GM23338 (cell line): ENCODE results near the gene SLC2A14. TPM values are rescaled to one million over a fixed set of nuclear protein-coding genes. Genes with fewer than 3 reads are reported as not detected.

Source experiments
- ATAC-seq: fragments of 200-7000 bp; cut with Tn5 transposase; 3 replicates; pipeline ENCODE4 v1.9.1; 2020
- DNase-seq: peaks from one replicate; pipeline ENCODE4 v3.0.0-alpha.2; 2015; ENCODE audit warnings: low spot score
- H2AFZ ChIP-seq: fragments of 200-600 bp; sonication (generic); 2 replicates; pipeline ENCODE4 v1.8.0; 2016; ENCODE audit warnings: antibody characterized with exemption, mild to moderate bottlenecking, moderate library complexity
- H3F3A ChIP-seq: fragments of 200-600 bp; sonication (generic); replicated peaks from 2 replicates; pipeline ENCODE4 v1.8.0; 2017; ENCODE audit warnings: antibody characterized with exemption, mixed run types, low read depth
- H3K27ac ChIP-seq: fragments of 200-600 bp; sonication (generic); 2 replicates; pipeline ENCODE4 v1.6.1; 2016; ENCODE audit warnings: low read depth
- H3K27me3 ChIP-seq: fragments of 200-600 bp; sonication (generic); 2 replicates; pipeline ENCODE4 v1.8.0; 2016; ENCODE audit warnings: mild to moderate bottlenecking, mixed run types, moderate library complexity; ENCODE audit not compliant: insufficient read depth
- H3K36me3 ChIP-seq: fragments of 200-600 bp; sonication (generic); 2 replicates; pipeline ENCODE4 v1.8.0; 2016; ENCODE audit warnings: mild to moderate bottlenecking; ENCODE audit not compliant: insufficient read depth
- H3K4me1 ChIP-seq: fragments of 200-600 bp; sonication (generic); 2 replicates; pipeline ENCODE4 v1.8.0; 2016; ENCODE audit warnings: mild to moderate bottlenecking, moderate library complexity; ENCODE audit not compliant: insufficient read depth
- H3K4me2 ChIP-seq: fragments of 200-600 bp; sonication (generic); 2 replicates; pipeline ENCODE4 v1.7.1; 2017; ENCODE audit warnings: mixed run types
- H3K4me3 ChIP-seq: fragments of 200-600 bp; sonication (generic); 2 replicates; pipeline ENCODE4 v1.6.1; 2016; ENCODE audit warnings: mixed run types
- H3K79me2 ChIP-seq: fragments of 200-600 bp; sonication (generic); replicated peaks from 2 replicates; pipeline ENCODE4 v1.8.0; 2017; ENCODE audit warnings: mild to moderate bottlenecking; ENCODE audit not compliant: insufficient read depth
- H3K9me2 ChIP-seq: fragments of 200-600 bp; sonication (generic); 2 replicates; pipeline ENCODE4 v1.8.0; 2017; ENCODE audit not compliant: insufficient read depth
- H4K20me1 ChIP-seq: fragments of 200-600 bp; sonication (generic); replicated peaks from 2 replicates; pipeline ENCODE4 v1.8.0; 2017; ENCODE audit warnings: mild to moderate bottlenecking; ENCODE audit not compliant: insufficient read depth
- H3K27ac Mint-ChIP-seq: 2 replicates; pipeline ENCODE4 v1.8.0; 2020; ENCODE audit warnings: inconsistent platforms, mild to moderate bottlenecking, moderate library complexity, mixed read lengths
- H3K27me3 Mint-ChIP-seq: 3 replicates; pipeline ENCODE4 v1.8.0; 2022; ENCODE audit warnings: low read depth, mild to moderate bottlenecking, moderate library complexity, mixed read lengths, inconsistent platforms; ENCODE audit not compliant: insufficient read depth, poor library complexity
- H3K36me3 Mint-ChIP-seq: 3 replicates; pipeline ENCODE4 v1.8.0; 2021; ENCODE audit warnings: low read depth, mild to moderate bottlenecking, inconsistent platforms, moderate library complexity, mixed read lengths
- H3K4me1 Mint-ChIP-seq: 3 replicates; pipeline ENCODE4 v1.8.0; 2020; ENCODE audit warnings: mild to moderate bottlenecking, inconsistent platforms, mixed read lengths
- H3K4me3 Mint-ChIP-seq: 3 replicates; pipeline ENCODE4 v1.8.0; 2021; ENCODE audit warnings: moderate library complexity, mild to moderate bottlenecking, inconsistent platforms, mixed read lengths
- H3K9me3 Mint-ChIP-seq: 3 replicates; pipeline ENCODE4 v1.8.0; 2020; ENCODE audit warnings: moderate library complexity, mild to moderate bottlenecking, inconsistent platforms, mixed read lengths
- CREB1 ChIP-seq: fragments of 250-450 bp; sonication (Bioruptor Pico); IDR thresholded peaks from 2 replicates; pipeline ENCODE4 v1.5.0; 2020; ENCODE audit warnings: low read depth, mild to moderate bottlenecking, moderate library complexity
- CTCF ChIP-seq, 2 experiments: fragments of 200-600 bp in 1 of 2; sonication (generic) in 1 of 2; conservative IDR thresholded peaks; 2 replicates each; pipeline versions ENCODE4 v1.5.1 to v1.6.1; 2016 to 2017; ENCODE audit warnings: antibody characterized with exemption in 2 of 2, low read depth in 2 of 2, mild to moderate bottlenecking in 2 of 2, moderate library complexity in 1 of 2
- ETS1 ChIP-seq: IDR thresholded peaks from 2 replicates; pipeline ENCODE4 v1.6.1; 2016; ENCODE audit warnings: antibody characterized with exemption
- EZH2 ChIP-seq: fragments of 200-600 bp; sonication (generic); IDR thresholded peaks from one replicate; pipeline ENCODE4 v1.8.0; 2017; ENCODE audit warnings: antibody characterized with exemption, mild to moderate bottlenecking, low read depth; ENCODE audit not compliant: unreplicated experiment
- EZH2phosphoT487 ChIP-seq: fragments of 200-600 bp; sonication (generic); IDR thresholded peaks from one replicate; pipeline ENCODE4 v1.8.1; 2018; ENCODE audit warnings: antibody characterized with exemption; ENCODE audit not compliant: unreplicated experiment
- JUNB ChIP-seq: IDR thresholded peaks from one replicate; pipeline ENCODE4 v1.6.1; 2016; ENCODE audit warnings: antibody characterized with exemption; ENCODE audit not compliant: unreplicated experiment
- NANOG ChIP-seq: IDR thresholded peaks from 2 replicates; pipeline ENCODE4 v1.6.1; 2016; ENCODE audit warnings: antibody characterized with exemption, borderline replicate concordance
- POLR2AphosphoS5 ChIP-seq: IDR thresholded peaks from 2 replicates; pipeline ENCODE4 v1.6.1; 2016; ENCODE audit warnings: antibody characterized with exemption, low read depth
- REST ChIP-seq: IDR thresholded peaks from one replicate; pipeline ENCODE4 v1.6.1; 2018; ENCODE audit warnings: antibody characterized with exemption; ENCODE audit not compliant: unreplicated experiment
- STAT1 ChIP-seq: IDR thresholded peaks from one replicate; pipeline ENCODE4 v1.6.1; 2016; ENCODE audit warnings: antibody characterized with exemption; ENCODE audit not compliant: unreplicated experiment
- ZNF114 ChIP-seq: fragments of 250-450 bp; sonication (Bioruptor Pico); IDR thresholded peaks from 2 replicates; pipeline ENCODE4 v1.5.0; 2020; ENCODE audit warnings: mild to moderate bottlenecking, moderate library complexity
- ZNF331 ChIP-seq: fragments of 250-450 bp; sonication (Bioruptor Pico); IDR thresholded peaks from 2 replicates; pipeline ENCODE4 v1.5.0; 2020; ENCODE audit warnings: low read depth, mild to moderate bottlenecking, moderate library complexity
- ZNF462 ChIP-seq: fragments of 250-450 bp; sonication (Bioruptor Pico); IDR thresholded peaks from 2 replicates; pipeline ENCODE4 v1.5.0; 2020; ENCODE audit warnings: mild to moderate bottlenecking, moderate library complexity
- polyA plus RNA-seq: library from polyadenylated mRNA; unstranded; fragments of >200 nt; fragmentation: Nextera tagmentation; extraction: Ambion mirVana; gene quantifications from 2 replicates; pipeline ENCODE4 v1.2.1, GENCODE V29; 2016
- total RNA-seq: library from RNA; depleted of rRNA; stranded (reverse); fragments of >200 nt; shearing (Covaris generic); gene quantifications from 2 replicates; pipeline ENCODE4 v1.2.3, GENCODE V29; 2014

Gene SLC2A14
- total and polyA plus RNA-seq, 2 experiments from 2014 or later, result 6.8 to 31.5 TPM

GRCh38 chr12:7857971-7858370 lies 14.7 kb downstream of the SLC2A14 start:
- DNase-seq (no peak), ATAC-seq (no peak)
- Histone ChIP-seq H3K27ac (no peak overlapping the region), H3F3A (peaks cover 9% of the 10 kb centered on the region), H2AFZ (no peak overlapping the region), H3K9me2 (no peaks in the 10 kb centered on the region), H3K4me2 (no peak overlapping the region), H4K20me1 (no peaks in the 10 kb centered on the region), H3K4me3 (no peak overlapping the region), H3K79me2 (no peaks in the 10 kb centered on the region), H3K4me1 (peaks cover 23% of the 10 kb centered on the region), H3K27me3 (no peaks in the 10 kb centered on the region), H3K36me3 (no peaks in the 10 kb centered on the region)
- Mint-ChIP-seq H3K27ac (0 out of 2 replicates have a peak overlapping the region, but pooled peaks have one; percentile 4), H3K4me1 (peaks cover 29% of the 10 kb centered on the region), H3K36me3 (peaks cover 10% of the 10 kb centered on the region), H3K27me3 (peaks cover 5% of the 10 kb centered on the region), H3K4me3 (no peak overlapping the region), H3K9me3 (peaks cover 7% of the 10 kb centered on the region)
- TF ChIP-seq CREB1 (CRISPR knock-in tag) (no peak), STAT1 (no peak), ZNF114 (CRISPR knock-in tag) (no peak), NANOG (no peak), REST (no peak), CTCF (conservative IDR thresholded peaks at IDR 0.05; ENCODE audit: low read depth in 2 of 2) (no peak), EZH2 (no peak), ZNF331 (CRISPR knock-in tag) (no peak), POLR2AphosphoS5 (no peak), ETS1 (no peak), EZH2phosphoT487 (no peak), ZNF462 (CRISPR knock-in tag) (no peak), JUNB (no peak)
